PC-9 (cell line): ENCODE measurements around the gene CIBAR2.

Experiments
- EZH2 ChIP-seq: fragments of 200-600 bp; sonication (generic); IDR thresholded peaks from 2 replicates; pipeline ENCODE4 v1.8.0; 2017; ENCODE audit warnings: antibody characterized with exemption, low read depth
- TF ChIP-seq, protein P1 (sequence below): fragments of 200-600 bp; sonication (generic); conservative IDR thresholded peaks from 2 replicates; pipeline ENCODE4 v1.6.1; 2017; ENCODE audit warnings: mixed run types, antibody characterized with exemption, mild to moderate bottlenecking, moderate library complexity

DNA sequence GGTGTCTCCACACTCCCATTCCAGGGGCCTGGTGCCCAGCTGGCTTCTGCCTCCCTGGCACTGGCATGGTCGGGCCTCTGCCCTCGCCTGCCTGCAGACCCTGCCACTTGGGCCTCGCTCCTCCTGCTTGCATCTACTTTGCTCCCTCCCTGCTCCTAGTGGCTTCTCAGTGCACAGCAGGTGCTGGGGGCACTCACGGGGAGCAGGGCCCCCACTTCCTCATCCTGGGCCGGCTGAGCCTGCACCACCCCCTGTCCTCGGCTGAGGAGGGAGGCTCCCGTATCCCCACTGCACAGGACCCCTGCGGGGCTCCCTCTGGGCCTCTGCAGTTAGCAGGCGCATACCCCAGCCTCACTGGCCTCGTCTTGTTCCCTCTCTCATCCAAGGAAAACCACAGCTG is 35.2 kb downstream of the CIBAR2 start:
- TF ChIP-seq, protein P1, sequence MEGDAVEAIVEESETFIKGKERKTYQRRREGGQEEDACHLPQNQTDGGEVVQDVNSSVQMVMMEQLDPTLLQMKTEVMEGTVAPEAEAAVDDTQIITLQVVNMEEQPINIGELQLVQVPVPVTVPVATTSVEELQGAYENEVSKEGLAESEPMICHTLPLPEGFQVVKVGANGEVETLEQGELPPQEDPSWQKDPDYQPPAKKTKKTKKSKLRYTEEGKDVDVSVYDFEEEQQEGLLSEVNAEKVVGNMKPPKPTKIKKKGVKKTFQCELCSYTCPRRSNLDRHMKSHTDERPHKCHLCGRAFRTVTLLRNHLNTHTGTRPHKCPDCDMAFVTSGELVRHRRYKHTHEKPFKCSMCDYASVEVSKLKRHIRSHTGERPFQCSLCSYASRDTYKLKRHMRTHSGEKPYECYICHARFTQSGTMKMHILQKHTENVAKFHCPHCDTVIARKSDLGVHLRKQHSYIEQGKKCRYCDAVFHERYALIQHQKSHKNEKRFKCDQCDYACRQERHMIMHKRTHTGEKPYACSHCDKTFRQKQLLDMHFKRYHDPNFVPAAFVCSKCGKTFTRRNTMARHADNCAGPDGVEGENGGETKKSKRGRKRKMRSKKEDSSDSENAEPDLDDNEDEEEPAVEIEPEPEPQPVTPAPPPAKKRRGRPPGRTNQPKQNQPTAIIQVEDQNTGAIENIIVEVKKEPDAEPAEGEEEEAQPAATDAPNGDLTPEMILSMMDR = no peak
- TF ChIP-seq EZH2 = no peak
